H1 (cell line): ENCODE results near the gene CLEC16A. TPM values are rescaled to one million over a fixed set of nuclear protein-coding genes. Genes with fewer than 3 reads are reported as not detected.

Source experiments
- CTCF ChIA-PET: fragments of 300-600 bp; sonication (Branson Sonifier 250); formaldehyde crosslinking; loops from one replicate; lab custom pipeline; 2021; ENCODE audit not compliant: partially characterized antibody; lab: Charles Lee
- POLR2A ChIA-PET: fragments of 300-600 bp; sonication (Branson Sonifier 250); formaldehyde crosslinking; loops from one replicate; lab custom pipeline; 2021; ENCODE audit warnings: inconsistent platforms; ENCODE audit not compliant: partially characterized antibody; lab: Charles Lee
- DNase-seq, 2 experiments: peaks; one replicate each; pipeline versions ENCODE4 v3.0.0 to v3.0.0-alpha.2; 2010 to 2022; ENCODE audit warnings: low spot score in 2 of 2, low read depth in 1 of 2, mixed read lengths in 1 of 2
- FAIRE-seq: peaks from 2 replicates; lab custom pipeline; 2011; peaks lifted over from hg19 to GRCh38; lab: Jason Lieb, UNC
- H2AFZ ChIP-seq: 2 replicates; pipeline ENCODE4 v1.8.1; 2012; ENCODE audit warnings: low read length, inconsistent platforms
- H2AK5ac ChIP-seq: 2 replicates; pipeline ENCODE4 v1.6.1; 2013; ENCODE audit warnings: low read depth, low read length
- H2BK120ac ChIP-seq: replicated peaks from 2 replicates; pipeline ENCODE3; 2013; ENCODE audit warnings: low read depth, low read length, inconsistent platforms
- H2BK12ac ChIP-seq: 2 replicates; pipeline ENCODE4 v1.6.1; 2013; ENCODE audit warnings: low read depth, low read length
- H2BK15ac ChIP-seq: 2 replicates; pipeline ENCODE4 v1.6.1; 2013; ENCODE audit warnings: low read length
- H2BK20ac ChIP-seq: 2 replicates; pipeline ENCODE4 v1.6.1; 2013; ENCODE audit warnings: low read length
- H2BK5ac ChIP-seq: 2 replicates; pipeline ENCODE4 v1.6.1; 2013; ENCODE audit warnings: low read depth, low read length
- H3K14ac ChIP-seq: 2 replicates; pipeline ENCODE4 v1.6.1; 2013; ENCODE audit warnings: inconsistent platforms; ENCODE audit not compliant: insufficient read length
- H3K18ac ChIP-seq: 2 replicates; pipeline ENCODE4 v1.6.1; 2013; ENCODE audit warnings: low read length; ENCODE audit errors: extremely low read depth
- H3K23ac ChIP-seq: 2 replicates; pipeline ENCODE4 v1.6.1; 2013; ENCODE audit warnings: inconsistent platforms; ENCODE audit not compliant: insufficient read length
- H3K23me2 ChIP-seq: 2 replicates; pipeline ENCODE4 v1.6.1; 2013; ENCODE audit warnings: low read depth, low read length
- H3K27ac ChIP-seq: 2 replicates; pipeline ENCODE4 v1.6.1; 2011; ENCODE audit warnings: low read depth, low read length, inconsistent platforms
- H3K27me3 ChIP-seq, 4 experiments: replicated peaks in 1 of 4; 1 replicate in 1 of 4; 2 replicates in 3 of 4; pipeline versions ENCODE4 v1.6.1 to v1.8.1; 2011 to 2013; ENCODE audit warnings: low read length in 3 of 4, mild to moderate bottlenecking in 3 of 4, inconsistent platforms in 2 of 4, mixed read lengths in 2 of 4, moderate library complexity in 1 of 4; ENCODE audit not compliant: control insufficient read depth in 3 of 4, insufficient read depth in 3 of 4; ENCODE audit errors: extremely low read depth in 1 of 4
- H3K36me3 ChIP-seq, 4 experiments: 2 replicates each; pipeline versions ENCODE4 v1.6.1 to v1.8.1; 2011 to 2013; ENCODE audit warnings: mild to moderate bottlenecking in 4 of 4, low read length in 3 of 4, moderate library complexity in 2 of 4, control low read depth in 1 of 4, inconsistent platforms in 1 of 4; ENCODE audit not compliant: insufficient read depth in 4 of 4, control insufficient read depth in 2 of 4
- H3K4ac ChIP-seq: replicated peaks from 2 replicates; pipeline ENCODE3; 2013; ENCODE audit warnings: low read length, low read depth, mixed read lengths, inconsistent platforms; ENCODE audit not compliant: insufficient read length
- H3K4me1 ChIP-seq, 4 experiments: replicated peaks in 1 of 4; 1 replicate in 1 of 4; 2 replicates in 3 of 4; pipeline versions ENCODE4 v1.6.1 to v1.8.1; 2011 to 2013; ENCODE audit warnings: low read length in 3 of 4, inconsistent platforms in 2 of 4, mixed read lengths in 1 of 4; ENCODE audit not compliant: insufficient read depth in 4 of 4, control insufficient read depth in 3 of 4
- H3K4me2 ChIP-seq, 2 experiments: 2 replicates each; pipeline versions ENCODE4 v1.6.1 to v1.8.1; 2011 to 2013; ENCODE audit warnings: low read depth in 2 of 2, low read length in 2 of 2, control low read depth in 1 of 2, inconsistent platforms in 1 of 2, mild to moderate bottlenecking in 1 of 2; ENCODE audit not compliant: insufficient read depth in 1 of 2
- H3K4me3 ChIP-seq, 4 experiments: fragments of 200-600, 300-600 bp in 1 of 4; sonication (generic), shearing (Covaris generic), sonication (Bioruptor Twin) in 1 of 4; 2 replicates each; pipeline versions ENCODE4 v1.5.1 to v1.8.1; 2011 to 2016; ENCODE audit warnings: low read length in 4 of 4, low read depth in 3 of 4, control low read depth in 2 of 4, inconsistent platforms in 2 of 4, mild to moderate bottlenecking in 2 of 4, mixed read lengths in 1 of 4, moderate library complexity in 1 of 4; ENCODE audit not compliant: insufficient read depth in 2 of 4; ENCODE audit errors: extremely low read depth in 1 of 4
- H3K56ac ChIP-seq: replicated peaks from 2 replicates; pipeline ENCODE3; 2013; ENCODE audit warnings: low read depth, mild to moderate bottlenecking, mixed read lengths, low read length, inconsistent platforms; ENCODE audit not compliant: insufficient read length
- H3K79me1 ChIP-seq: 2 replicates; pipeline ENCODE4 v1.6.1; 2013; ENCODE audit warnings: low read depth, low read length, control low read depth
- H3K79me2 ChIP-seq, 2 experiments: 2 replicates each; pipeline versions ENCODE4 v1.6.1 to v1.8.1; 2012 to 2013; ENCODE audit warnings: low read length in 2 of 2, mild to moderate bottlenecking in 2 of 2, inconsistent platforms in 1 of 2; ENCODE audit not compliant: insufficient read depth in 2 of 2, control insufficient read depth in 1 of 2
- H3K9ac ChIP-seq, 4 experiments: replicated peaks in 1 of 4; 1 replicate in 1 of 4; 2 replicates in 3 of 4; pipeline versions ENCODE4 v1.6.1 to v1.8.1; 2011 to 2013; ENCODE audit warnings: low read depth in 3 of 4, low read length in 3 of 4, control low read depth in 2 of 4, mild to moderate bottlenecking in 2 of 4, moderate library complexity in 2 of 4, inconsistent platforms in 1 of 4; ENCODE audit errors: extremely low read depth in 1 of 4
- H3K9me3 ChIP-seq, 2 experiments: 2 replicates each; pipeline versions ENCODE4 v1.6.1 to v1.8.1; 2012 to 2013; ENCODE audit warnings: mild to moderate bottlenecking in 2 of 2, moderate library complexity in 2 of 2, control low read depth in 1 of 2, inconsistent platforms in 1 of 2, low read depth in 1 of 2, low read length in 1 of 2, mixed read lengths in 1 of 2; ENCODE audit not compliant: insufficient read depth in 2 of 2
- H4K20me1 ChIP-seq, 2 experiments: replicated peaks in 1 of 2; 2 replicates each; pipeline versions ENCODE3 to v1.8.1; 2011 to 2013; ENCODE audit warnings: inconsistent platforms in 2 of 2, low read length in 2 of 2, mild to moderate bottlenecking in 1 of 2; ENCODE audit not compliant: insufficient read depth in 2 of 2, control insufficient read depth in 1 of 2
- H4K5ac ChIP-seq: 2 replicates; pipeline ENCODE4 v1.6.1; 2013; ENCODE audit warnings: low read length, low read depth, mixed read lengths, inconsistent platforms; ENCODE audit not compliant: insufficient read length
- H4K8ac ChIP-seq: 2 replicates; pipeline ENCODE4 v1.8.0; 2013; ENCODE audit warnings: mild to moderate bottlenecking, moderate library complexity, low read length, inconsistent platforms; ENCODE audit not compliant: insufficient read depth; ENCODE audit errors: extremely low read depth
- H4K91ac ChIP-seq: replicated peaks from 2 replicates; pipeline ENCODE3; 2013; ENCODE audit warnings: low read length, mixed read lengths, inconsistent platforms; ENCODE audit not compliant: insufficient read length
- CBX5 ChIP-seq: fragments of 300-800, 300-1000 bp; sonication (generic); IDR thresholded peaks from 2 replicates; pipeline ENCODE4 v1.7.1; 2016; ENCODE audit warnings: antibody characterized with exemption, low read length, low read depth
- CBX8 ChIP-seq: fragments of 300-800, 300-1000 bp; sonication (generic); IDR thresholded peaks from 2 replicates; pipeline ENCODE4 v1.7.1; 2016; ENCODE audit warnings: low read depth, low read length, borderline replicate concordance
- KDM5A ChIP-seq: fragments of 200-600 bp; IDR thresholded peaks from 2 replicates; pipeline ENCODE4 v1.7.1; 2012; ENCODE audit warnings: mild to moderate bottlenecking, low read length, inconsistent platforms, mixed read lengths
- NANOG ChIP-seq: IDR thresholded peaks from 2 replicates; pipeline ENCODE4 v1.6.1; 2011; ENCODE audit warnings: low read length, low read depth, mild to moderate bottlenecking, inconsistent platforms; ENCODE audit not compliant: insufficient read depth, poor library complexity, severe bottlenecking
- PHF8 ChIP-seq: fragments of 200-600 bp; sonication (generic); conservative IDR thresholded peaks from 2 replicates; pipeline ENCODE4 v1.7.1; 2012; ENCODE audit warnings: low read depth, mild to moderate bottlenecking, inconsistent platforms, low read length, moderate library complexity
- RBBP5 ChIP-seq: IDR thresholded peaks from 2 replicates; pipeline ENCODE4 v1.7.1; 2012; ENCODE audit warnings: low read depth, mild to moderate bottlenecking, inconsistent platforms, low read length, moderate library complexity, borderline replicate concordance
- SP1 ChIP-seq: IDR thresholded peaks from 2 replicates; pipeline ENCODE4 v1.6.1; 2011; ENCODE audit warnings: low read depth, low read length
- SP2 ChIP-seq: IDR thresholded peaks from 2 replicates; pipeline ENCODE4 v1.6.1; 2012; ENCODE audit warnings: mild to moderate bottlenecking, low read length, inconsistent platforms
- YY1 ChIP-seq: IDR thresholded peaks from 2 replicates; pipeline ENCODE4 v1.6.1; 2011; ENCODE audit warnings: low read depth, mild to moderate bottlenecking, low read length
- WGBS, 2 experiments: shearing (Covaris generic) in 1 of 2; methylation state at CpG; one replicate each; pipeline versions ENCODE4 v1.1.6 to v1.1.7; 2013 to 2015; ENCODE audit warnings: low lambda C conversion rate in 2 of 2, mixed read lengths in 2 of 2, inconsistent platforms in 1 of 2, low coverage in 1 of 2, missing lambda C conversion rate in 1 of 2; ENCODE audit not compliant: insufficient replicate concordance in 2 of 2, insufficient coverage in 1 of 2, insufficient read length in 1 of 2; ENCODE audit errors: extremely low coverage in 1 of 2, missing lambda C conversion rate in 1 of 2; 5-methylcytosine and 5-hydroxymethylcytosine counted together
- polyA plus RNA-seq, 7 experiments: library from polyadenylated mRNA; depleted of rRNA in 3 of 7; stranded (reverse) in 5 of 7; unstranded in 2 of 7; fragments of >200 nt in 5 of 7; fragments of 200-250 nt in 2 of 7; gene quantifications; 1 replicate in 5 of 7; 2 replicates in 1 of 7; 4 replicates in 1 of 7; pipeline versions ENCODE4 v1.2.1 to v1.2.3, GENCODE V29; 2011 to 2013; ENCODE audit warnings: missing spikeins in 2 of 7, mixed read lengths in 2 of 7
- total RNA-seq: library from RNA; stranded (reverse); fragmentation: NEBNext Ultra II Directional; extraction: Animal tissue kit (Norgen Biotek cat#: 25700); gene quantifications from 2 replicates; pipeline ENCODE4 v1.2.1, GENCODE V29; 2021

CLEC16A gene
- total and polyA plus RNA-seq, 2 of the 8 experiments (the other 6 are each of a cell fraction or from before 2014, with no cell fraction given) = 7.6 to 19.3 TPM

DNA sequence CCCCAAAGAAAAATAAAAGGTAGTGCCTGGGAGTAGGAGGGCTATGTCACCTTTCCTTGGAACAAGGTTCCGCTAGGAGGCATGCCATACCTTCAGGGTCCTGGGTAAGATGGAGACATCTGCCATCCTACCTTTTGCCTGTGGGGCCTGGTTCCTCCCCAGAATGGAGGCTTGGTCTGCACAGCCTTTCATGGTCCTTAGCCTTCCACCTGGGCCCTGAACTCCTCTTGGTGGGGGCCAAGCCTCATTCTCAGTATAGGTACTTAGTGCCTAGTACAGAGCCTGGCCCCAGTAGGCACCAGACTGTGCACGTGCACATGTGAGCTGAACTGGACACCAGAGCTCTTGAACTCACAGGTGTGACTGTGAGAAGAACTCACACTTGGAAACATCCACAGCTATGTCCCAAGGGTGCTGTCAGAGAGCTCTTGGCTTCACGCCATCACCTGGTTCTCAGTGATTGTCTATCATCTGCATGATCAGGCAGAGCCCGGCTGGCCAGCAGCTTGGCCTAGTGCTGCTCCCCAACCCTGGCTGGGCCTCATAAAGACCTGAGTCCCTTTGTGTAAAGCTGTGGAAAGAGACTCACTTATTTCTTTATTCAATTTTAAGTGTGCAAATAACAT lies 168.5 kb downstream of the CLEC16A start:
- H3K27ac ChIP-seq = no peak overlapping the region
- H3K79me1 ChIP-seq = no peaks in the 10 kb centered on the region
- no peak overlapping the region for H2AK5ac ChIP-seq
- H2BK12ac ChIP-seq = no peak overlapping the region
- no peak overlapping the region for H3K4ac ChIP-seq
- no peak overlapping the region for H3K23ac ChIP-seq
- no peak overlapping the region for H2AFZ ChIP-seq
- H3K23me2 ChIP-seq = no peaks in the 10 kb centered on the region; the same call in 1 of the 2 replicates
- no peak overlapping the region for H2BK15ac ChIP-seq
- peaks cover 0 to 2% of the 10 kb centered on the region in 2 experiments for H4K20me1 ChIP-seq
- no peak overlapping the region for H3K4me3 ChIP-seq
- DNase-seq (no peak), FAIRE-seq (no peak)
- CTCF ChIA-PET = interaction anchor here (0.6 to 1.2 kb wide), 8 partner anchors 9 to 259 kb away, joined by 3 to 4 read pairs (median 3); no protein-coding TSS in a partner anchor
- H3K9ac ChIP-seq = no peak overlapping the region
- no peak overlapping the region for H2BK120ac ChIP-seq
- H3K4me1 ChIP-seq = peaks cover 0 to 6% (median 0%) of the 10 kb centered on the region in 4 experiments; a peak in 3 of 7 replicates
- no peaks in the 10 kb centered on the region for H3K27me3 ChIP-seq
- POLR2A ChIA-PET = interaction anchor here (0.6 to 1.5 kb wide), 2 partner anchors 16 to 732 kb away, joined by 3 read pairs; no protein-coding TSS in a partner anchor
- no peak overlapping the region for H3K56ac ChIP-seq
- no peaks in the 10 kb centered on the region for H3K79me2 ChIP-seq
- no peak overlapping the region for H3K4me2 ChIP-seq
- H4K8ac ChIP-seq = no peak overlapping the region
- no peaks in the 10 kb centered on the region for H3K36me3 ChIP-seq
- no peak overlapping the region for H3K14ac ChIP-seq
- no peak for TF ChIP-seq RBBP5
- TF ChIP-seq SP1 = no peak
- TF ChIP-seq YY1 = no peak
- TF ChIP-seq SP2 = no peak
- TF ChIP-seq CBX8 = no peak
- TF ChIP-seq KDM5A = no peak
- no peak for TF ChIP-seq NANOG
- no peak for TF ChIP-seq PHF8
- no peak for TF ChIP-seq CBX5
- H4K91ac ChIP-seq = no peak overlapping the region
- no peak overlapping the region for H2BK5ac ChIP-seq
- WGBS, 2 experiments = 85% methylated on average over 4 of the region's 4 CpGs; no CpG with 5 or more reads in 1 of the 2 experiments
- H3K18ac ChIP-seq = no peak overlapping the region
- no peak overlapping the region for H4K5ac ChIP-seq
- H3K9me3 ChIP-seq = no peaks in the 10 kb centered on the region
- H2BK20ac ChIP-seq = no peak overlapping the region
